HepG2 (cell line): Measurements from ENCODE around the gene SNAP47. TPM values are rescaled to one million over a fixed set of nuclear protein-coding genes. Genes with fewer than 3 reads are reported as not detected.

Source experiments
- ATAC-seq: fragments of 200-7000 bp; cut with Tn5 transposase; 3 replicates; pipeline ENCODE4 v1.9.1; 2020; ENCODE audit warnings: mild to moderate bottlenecking, moderate library complexity
- BruUV-seq: library from RNA; stranded (reverse); fragments of 400-500 nt; replicated peaks from 2 replicates; lab custom pipeline; 2021; lab: Mats Ljungman, UMichigan
- CTCF ChIA-PET: fragments of 300-600 bp; formaldehyde crosslinking; extraction: SDS; loops from one replicate; lab custom pipeline; 2021; ENCODE audit warnings: low total read pairs, inconsistent platforms, low intra/inter-chr PET ratio; lab: Yijun Ruan, JAX
- POLR2A ChIA-PET: fragments of 350-600 bp; sonication (Branson Sonifier 250); formaldehyde crosslinking; loops from one replicate; lab custom pipeline; 2020; ENCODE audit warnings: antibody characterized with exemption, inconsistent platforms; lab: Yijun Ruan, JAX
- DNase-seq: peaks from one replicate; pipeline ENCODE4 v3.0.0-alpha.2; 2015; ENCODE audit warnings: low spot score
- FAIRE-seq: peaks from 3 replicates; lab custom pipeline; 2011; peaks lifted over from hg19 to GRCh38; lab: Jason Lieb, UNC
- H2AFZ ChIP-seq: one replicate; pipeline ENCODE4 v1.6.1; 2011; ENCODE audit warnings: low read length, inconsistent platforms
- H3K27ac ChIP-seq: fragments of 300-600 bp; 3 replicates; pipeline ENCODE4 v1.8.0; 2011; ENCODE audit warnings: mixed run types, mild to moderate bottlenecking, mixed read lengths, low read length, inconsistent platforms; ENCODE audit not compliant: insufficient read depth; ENCODE audit errors: extremely low read length
- H3K27me3 ChIP-seq, 2 experiments: fragments of 200-600 bp in 1 of 2; 2 replicates in 1 of 2; 3 replicates in 1 of 2; pipeline versions ENCODE4 v1.6.0 to v1.8.0; 2011; ENCODE audit warnings: low read length in 2 of 2, mild to moderate bottlenecking in 2 of 2, moderate library complexity in 2 of 2, inconsistent platforms in 1 of 2; ENCODE audit not compliant: insufficient read depth in 2 of 2, control insufficient read depth in 1 of 2
- H3K36me3 ChIP-seq, 2 experiments: fragments of 200-600 bp in 1 of 2; replicated peaks in 1 of 2; 2 replicates in 1 of 2; 3 replicates in 1 of 2; pipeline versions ENCODE4 v1.5.1 to v1.8.0; 2011; ENCODE audit warnings: low read length in 2 of 2, inconsistent platforms in 1 of 2; ENCODE audit not compliant: insufficient read depth in 2 of 2, control insufficient read depth in 1 of 2
- H3K4me1 ChIP-seq: 2 replicates; pipeline ENCODE4 v1.5.1; 2012; ENCODE audit warnings: low read length, inconsistent platforms; ENCODE audit not compliant: insufficient read depth
- H3K4me2 ChIP-seq: 2 replicates; pipeline ENCODE4 v1.6.0; 2011; ENCODE audit warnings: low read depth, low read length, inconsistent platforms
- H3K4me3 ChIP-seq, 3 experiments: fragments of 200-600 bp in 1 of 3; sonication (generic), shearing (Covaris generic) in 1 of 3; replicated peaks in 1 of 3; 2 replicates each; pipeline ENCODE4 v1.5.1; 2011 to 2016; ENCODE audit warnings: low read length in 3 of 3, inconsistent platforms in 2 of 3, low read depth in 2 of 3, mild to moderate bottlenecking in 2 of 3, control low read depth in 1 of 3, mixed read lengths in 1 of 3; ENCODE audit not compliant: insufficient read depth in 1 of 3
- H3K79me2 ChIP-seq: one replicate; pipeline ENCODE4 v1.6.1; 2011; ENCODE audit warnings: low read length, inconsistent platforms; ENCODE audit not compliant: insufficient read depth
- H3K9ac ChIP-seq: 2 replicates; pipeline ENCODE4 v1.6.0; 2011; ENCODE audit warnings: mild to moderate bottlenecking, low read depth, low read length, inconsistent platforms; ENCODE audit not compliant: insufficient read depth
- H3K9me3 ChIP-seq: 2 replicates; pipeline ENCODE4 v1.5.1; 2012; ENCODE audit warnings: mild to moderate bottlenecking, low read length
- H4K20me1 ChIP-seq: 2 replicates; pipeline ENCODE4 v1.6.0; 2011; ENCODE audit warnings: inconsistent platforms, mild to moderate bottlenecking, low read length, moderate library complexity; ENCODE audit not compliant: insufficient read depth
- ARNTL ChIP-seq: sonication (generic); formaldehyde crosslinking; IDR thresholded peaks from 2 replicates; pipeline ENCODE4 v1.4.0; 2020; ENCODE audit warnings: mild to moderate bottlenecking, missing genetic modification reagents
- KLF6 ChIP-seq: IDR thresholded peaks from 2 replicates; pipeline ENCODE4 v1.8.0; 2016; ENCODE audit warnings: missing biosample characterization, missing genetic modification reagents
- MAZ ChIP-seq, 2 experiments: sonication (generic) in 1 of 2; formaldehyde crosslinking in 1 of 2; IDR thresholded peaks; 2 replicates each; pipeline versions ENCODE4 v1.5.0 to v1.6.1; 2012 to 2020; ENCODE audit warnings: low read depth in 2 of 2, mild to moderate bottlenecking in 2 of 2, borderline replicate concordance in 1 of 2, improper control_type of control experiment in 1 of 2, low read length in 1 of 2, missing genetic modification reagents in 1 of 2, moderate library complexity in 1 of 2
- NFE2L2 ChIP-seq: fragments of 150-350 bp; IDR thresholded peaks from 2 replicates; pipeline ENCODE4 v1.6.1; 2014; ENCODE audit warnings: low read length
- NONO ChIP-seq, 2 experiments: fragments of 450-650 bp in 1 of 2; sonication (generic) in 1 of 2; formaldehyde crosslinking in 1 of 2; IDR thresholded peaks in 1 of 2; conservative IDR thresholded peaks in 1 of 2; 2 replicates each; pipeline versions ENCODE4 v1.6.1 to v1.8.0; 2017 to 2022; ENCODE audit warnings: mild to moderate bottlenecking in 1 of 2, missing genetic modification reagents in 1 of 2, moderate library complexity in 1 of 2
- TBP ChIP-seq: sonication (generic); formaldehyde crosslinking; IDR thresholded peaks from 2 replicates; pipeline ENCODE4 v1.5.0; 2020; ENCODE audit warnings: missing genetic modification reagents
- ZFYVE20 ChIP-seq: sonication (generic); formaldehyde crosslinking; IDR thresholded peaks from 2 replicates; pipeline ENCODE4 v1.8.0; 2023; ENCODE audit warnings: low read depth, mild to moderate bottlenecking, moderate library complexity, missing genetic modification reagents, borderline replicate concordance
- ZNF737 ChIP-seq: sonication (generic); formaldehyde crosslinking; IDR thresholded peaks from 2 replicates; pipeline ENCODE4 v1.5.0; 2020; ENCODE audit warnings: missing genetic modification reagents, mild to moderate bottlenecking, borderline replicate concordance
- WGBS: methylation state at CpG from one replicate; pipeline ENCODE4 v1.1.6; 2017; ENCODE audit warnings: low lambda C conversion rate; 5-methylcytosine and 5-hydroxymethylcytosine counted together
- in situ Hi-C: cut with HindIII; loops from 2 replicates; pipeline ENCODE4 v1.10.0; 2017; ENCODE audit warnings: low pct_unique_long_range_greater_than_20kb; ENCODE audit not compliant: extremely low pct_ligation_motif_present
- intact Hi-C: fragments of 100-400 bp; cut with micrococcal nuclease; formaldehyde crosslinking; loops from one replicate; pipeline ENCODE4 v1.10.0; 2022; ENCODE audit not compliant: unreplicated experiment
- polyA plus RNA-seq, 8 experiments: library from polyadenylated mRNA; depleted of rRNA in 3 of 8; stranded (reverse) in 7 of 8; unstranded in 1 of 8; fragments of >200 nt; fragmentation: Illumina TruSeq in 4 of 8; extraction: Trizol in 4 of 8; gene quantifications; 2 replicates each; pipeline versions ENCODE4 v1.2.1 to v1.2.3, GENCODE V29; 2011 to 2016; ENCODE audit warnings: low read depth in 4 of 8, missing spikeins in 1 of 8, mixed read lengths in 1 of 8; ENCODE audit not compliant: insufficient read depth in 1 of 8
- total RNA-seq, 5 experiments: library from RNA; depleted of rRNA; stranded (reverse); fragments of >200 nt; fragmentation: Illumina TruSeq; extraction: Trizol; gene quantifications; 2 replicates each; pipeline ENCODE4 v1.2.3, GENCODE V29; 2016; ENCODE audit warnings: low read depth in 1 of 5
- TF ChIP-seq, protein P1 (sequence below): sonication (generic); formaldehyde crosslinking; IDR thresholded peaks from 2 replicates; pipeline ENCODE4 v1.5.1; 2020; ENCODE audit warnings: missing genetic modification reagents, mild to moderate bottlenecking, borderline replicate concordance
- TF ChIP-seq, protein P2 (sequence below): sonication (generic); formaldehyde crosslinking; IDR thresholded peaks from 2 replicates; pipeline ENCODE4 v1.4.0; 2020; ENCODE audit warnings: missing genetic modification reagents, borderline replicate concordance
- TF ChIP-seq, protein P3 (sequence below): sonication (generic); formaldehyde crosslinking; IDR thresholded peaks from 2 replicates; pipeline ENCODE4; 2020; ENCODE audit warnings: missing genetic modification reagents, mild to moderate bottlenecking, borderline replicate concordance
- TF ChIP-seq, protein P4 (sequence below): sonication (generic); formaldehyde crosslinking; IDR thresholded peaks from 2 replicates; pipeline ENCODE4 v1.4.0; 2020; ENCODE audit warnings: missing genetic modification reagents, low read depth, mild to moderate bottlenecking, borderline replicate concordance

Gene SNAP47
- total and polyA plus RNA-seq, 2 of the 13 experiments (the other 11 are each of a cell fraction or from before 2014, with no cell fraction given), result 13.6 to 25.1 TPM

DNA sequence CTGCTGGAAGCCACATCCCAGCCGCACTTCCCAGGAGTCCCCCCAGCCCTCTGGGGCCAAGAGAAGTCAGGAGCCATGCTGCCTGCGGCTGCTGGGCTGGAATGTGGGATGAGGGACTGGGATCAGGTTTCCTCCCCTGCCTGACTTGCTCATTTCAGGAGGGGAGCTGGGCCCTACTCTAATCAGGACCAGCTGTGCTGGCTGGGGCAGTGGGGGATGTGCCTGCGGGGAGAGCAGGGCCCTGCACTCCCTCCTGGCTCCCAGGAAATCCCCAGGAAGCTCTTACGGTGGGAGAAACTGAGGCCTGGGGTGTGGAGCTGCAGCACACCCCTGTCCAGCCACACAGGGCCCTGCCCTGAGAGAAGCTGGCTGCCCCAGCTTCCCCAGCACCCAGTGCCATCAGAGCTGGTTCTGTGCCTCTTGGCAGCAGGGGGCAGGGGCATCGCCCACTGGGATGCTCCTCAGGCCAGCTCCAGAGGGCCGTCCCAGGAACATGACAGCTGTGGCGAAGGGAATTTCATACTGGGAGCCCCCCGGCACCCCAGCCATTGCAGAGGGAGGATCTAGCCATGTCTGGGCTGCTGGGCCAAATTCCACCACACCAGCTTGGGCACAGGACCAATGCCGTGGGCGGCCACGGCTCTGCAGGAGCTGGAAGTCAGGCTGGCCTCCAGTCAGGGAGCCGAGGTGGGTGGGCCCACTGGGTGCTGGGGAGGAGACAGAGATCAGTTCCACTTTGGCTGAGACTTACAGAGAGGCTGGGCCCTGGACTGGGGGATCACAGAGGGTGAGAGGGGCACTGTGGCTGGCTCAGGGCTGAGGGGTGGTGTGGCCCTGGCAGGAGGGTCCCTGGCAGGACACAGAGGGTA is 58.9 kb downstream of the SNAP47 start (continued):
- TF ChIP-seq, protein P1, sequence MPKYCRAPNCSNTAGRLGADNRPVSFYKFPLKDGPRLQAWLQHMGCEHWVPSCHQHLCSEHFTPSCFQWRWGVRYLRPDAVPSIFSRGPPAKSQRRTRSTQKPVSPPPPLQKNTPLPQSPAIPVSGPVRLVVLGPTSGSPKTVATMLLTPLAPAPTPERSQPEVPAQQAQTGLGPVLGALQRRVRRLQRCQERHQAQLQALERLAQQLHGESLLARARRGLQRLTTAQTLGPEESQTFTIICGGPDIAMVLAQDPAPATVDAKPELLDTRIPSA, result no peak
- no peak for TF ChIP-seq ZFYVE20 (CRISPR knock-in tag)
- TF ChIP-seq, protein P2, sequence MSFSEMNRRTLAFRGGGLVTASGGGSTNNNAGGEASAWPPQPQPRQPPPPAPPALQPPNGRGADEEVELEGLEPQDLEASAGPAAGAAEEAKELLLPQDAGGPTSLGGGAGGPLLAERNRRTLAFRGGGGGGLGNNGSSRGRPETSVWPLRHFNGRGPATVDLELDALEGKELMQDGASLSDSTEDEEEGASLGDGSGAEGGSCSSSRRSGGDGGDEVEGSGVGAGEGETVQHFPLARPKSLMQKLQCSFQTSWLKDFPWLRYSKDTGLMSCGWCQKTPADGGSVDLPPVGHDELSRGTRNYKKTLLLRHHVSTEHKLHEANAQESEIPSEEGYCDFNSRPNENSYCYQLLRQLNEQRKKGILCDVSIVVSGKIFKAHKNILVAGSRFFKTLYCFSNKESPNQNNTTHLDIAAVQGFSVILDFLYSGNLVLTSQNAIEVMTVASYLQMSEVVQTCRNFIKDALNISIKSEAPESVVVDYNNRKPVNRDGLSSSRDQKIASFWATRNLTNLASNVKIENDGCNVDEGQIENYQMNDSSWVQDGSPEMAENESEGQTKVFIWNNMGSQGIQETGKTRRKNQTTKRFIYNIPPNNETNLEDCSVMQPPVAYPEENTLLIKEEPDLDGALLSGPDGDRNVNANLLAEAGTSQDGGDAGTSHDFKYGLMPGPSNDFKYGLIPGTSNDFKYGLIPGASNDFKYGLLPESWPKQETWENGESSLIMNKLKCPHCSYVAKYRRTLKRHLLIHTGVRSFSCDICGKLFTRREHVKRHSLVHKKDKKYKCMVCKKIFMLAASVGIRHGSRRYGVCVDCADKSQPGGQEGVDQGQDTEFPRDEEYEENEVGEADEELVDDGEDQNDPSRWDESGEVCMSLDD (CRISPR knock-in tag), result no peak
- no peak for TF ChIP-seq ARNTL (CRISPR knock-in tag)
- TF ChIP-seq TBP (CRISPR knock-in tag), result no peak
- TF ChIP-seq MAZ (IDR thresholded peaks at IDR 0.05; ENCODE audit: borderline replicate concordance, low read depth, low read length), result no peak
- no peak for TF ChIP-seq MAZ (CRISPR knock-in tag; IDR thresholded peaks at IDR 0.05; ENCODE audit: low read depth)

DNA sequence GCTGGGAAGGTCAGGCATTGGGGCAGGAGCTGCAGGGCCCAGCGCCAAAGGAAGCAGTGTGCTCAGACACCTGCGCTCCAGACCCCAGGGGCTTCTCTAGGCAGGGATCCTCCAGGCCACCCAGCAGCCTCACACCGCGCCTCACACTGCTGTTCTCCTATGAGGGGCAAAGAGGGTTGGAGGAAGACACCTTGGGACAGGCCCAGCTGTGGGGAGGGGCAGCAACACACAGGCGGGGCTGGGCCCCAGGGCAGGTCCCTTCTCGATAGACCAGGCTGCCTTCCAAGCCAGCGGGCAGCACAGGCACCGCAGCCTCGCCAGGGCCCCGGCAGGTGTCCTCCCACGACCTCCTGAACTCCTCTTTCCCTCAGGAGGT is 59.6 kb downstream of the SNAP47 start:
- H3K9me3 ChIP-seq, result no peaks in the 10 kb centered on the region
- H3K27ac ChIP-seq, result no peak overlapping the region
- H3K79me2 ChIP-seq, result no peaks in the 10 kb centered on the region
- peaks cover 9 to 50% of the 10 kb centered on the region in 2 experiments; a peak in 4 of 5 replicates for H3K27me3 ChIP-seq
- ChIA-PET CTCF (no interaction called here), POLR2A (no interaction called here)
- no peaks in the 10 kb centered on the region for H3K36me3 ChIP-seq
- H3K9ac ChIP-seq, result no peak overlapping the region
- in situ Hi-C loops, result no loop called here
- intact Hi-C loops, result no loop called here
- DNase-seq (no peak), ATAC-seq (peak; percentile 8; the same call in 1 of the 3 replicates), FAIRE-seq (no peak)
- no peaks in the 10 kb centered on the region for H3K4me1 ChIP-seq
- no peaks in the 10 kb centered on the region for H4K20me1 ChIP-seq
- no peak overlapping the region for H3K4me3 ChIP-seq
- no TSS peak for BruUV-seq
- H2AFZ ChIP-seq, result no peak overlapping the region
- H3K4me2 ChIP-seq, result no peak overlapping the region
- WGBS, result 21% methylated on average over 11 of the region's 11 CpGs
- TF ChIP-seq, protein P3, sequence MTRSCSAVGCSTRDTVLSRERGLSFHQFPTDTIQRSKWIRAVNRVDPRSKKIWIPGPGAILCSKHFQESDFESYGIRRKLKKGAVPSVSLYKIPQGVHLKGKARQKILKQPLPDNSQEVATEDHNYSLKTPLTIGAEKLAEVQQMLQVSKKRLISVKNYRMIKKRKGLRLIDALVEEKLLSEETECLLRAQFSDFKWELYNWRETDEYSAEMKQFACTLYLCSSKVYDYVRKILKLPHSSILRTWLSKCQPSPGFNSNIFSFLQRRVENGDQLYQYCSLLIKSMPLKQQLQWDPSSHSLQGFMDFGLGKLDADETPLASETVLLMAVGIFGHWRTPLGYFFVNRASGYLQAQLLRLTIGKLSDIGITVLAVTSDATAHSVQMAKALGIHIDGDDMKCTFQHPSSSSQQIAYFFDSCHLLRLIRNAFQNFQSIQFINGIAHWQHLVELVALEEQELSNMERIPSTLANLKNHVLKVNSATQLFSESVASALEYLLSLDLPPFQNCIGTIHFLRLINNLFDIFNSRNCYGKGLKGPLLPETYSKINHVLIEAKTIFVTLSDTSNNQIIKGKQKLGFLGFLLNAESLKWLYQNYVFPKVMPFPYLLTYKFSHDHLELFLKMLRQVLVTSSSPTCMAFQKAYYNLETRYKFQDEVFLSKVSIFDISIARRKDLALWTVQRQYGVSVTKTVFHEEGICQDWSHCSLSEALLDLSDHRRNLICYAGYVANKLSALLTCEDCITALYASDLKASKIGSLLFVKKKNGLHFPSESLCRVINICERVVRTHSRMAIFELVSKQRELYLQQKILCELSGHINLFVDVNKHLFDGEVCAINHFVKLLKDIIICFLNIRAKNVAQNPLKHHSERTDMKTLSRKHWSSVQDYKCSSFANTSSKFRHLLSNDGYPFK, result no peak
- TF ChIP-seq ZNF737 (CRISPR knock-in tag) (no peak), NFE2L2 (no peak), KLF6 (CRISPR knock-in tag) (no peak), NONO (IDR thresholded peaks at IDR 0.05) (no peak), NONO (CRISPR knock-in tag; conservative IDR thresholded peaks at IDR 0.05) (no peak)
- TF ChIP-seq, protein P4, sequence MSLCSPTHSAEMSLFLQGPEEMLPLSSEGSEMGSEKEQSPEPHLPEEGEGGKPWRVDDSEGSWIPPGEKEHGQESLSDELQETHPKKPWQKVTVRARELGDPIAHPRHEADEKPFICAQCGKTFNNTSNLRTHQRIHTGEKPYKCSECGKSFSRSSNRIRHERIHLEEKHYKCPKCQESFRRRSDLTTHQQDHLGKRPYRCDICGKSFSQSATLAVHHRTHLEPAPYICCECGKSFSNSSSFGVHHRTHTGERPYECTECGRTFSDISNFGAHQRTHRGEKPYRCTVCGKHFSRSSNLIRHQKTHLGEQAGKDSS (CRISPR knock-in tag), result no peak
